Measurements from ENCODE around the gene FAM114A1. TPM values are rescaled to one million over a fixed set of nuclear protein-coding genes. Genes with fewer than 3 reads are reported as not detected.

The FAM114A1 gene
- total and polyA plus RNA-seq, 4 donors = 16.2 to 71.8 (median 36.9) TPM

DNA sequence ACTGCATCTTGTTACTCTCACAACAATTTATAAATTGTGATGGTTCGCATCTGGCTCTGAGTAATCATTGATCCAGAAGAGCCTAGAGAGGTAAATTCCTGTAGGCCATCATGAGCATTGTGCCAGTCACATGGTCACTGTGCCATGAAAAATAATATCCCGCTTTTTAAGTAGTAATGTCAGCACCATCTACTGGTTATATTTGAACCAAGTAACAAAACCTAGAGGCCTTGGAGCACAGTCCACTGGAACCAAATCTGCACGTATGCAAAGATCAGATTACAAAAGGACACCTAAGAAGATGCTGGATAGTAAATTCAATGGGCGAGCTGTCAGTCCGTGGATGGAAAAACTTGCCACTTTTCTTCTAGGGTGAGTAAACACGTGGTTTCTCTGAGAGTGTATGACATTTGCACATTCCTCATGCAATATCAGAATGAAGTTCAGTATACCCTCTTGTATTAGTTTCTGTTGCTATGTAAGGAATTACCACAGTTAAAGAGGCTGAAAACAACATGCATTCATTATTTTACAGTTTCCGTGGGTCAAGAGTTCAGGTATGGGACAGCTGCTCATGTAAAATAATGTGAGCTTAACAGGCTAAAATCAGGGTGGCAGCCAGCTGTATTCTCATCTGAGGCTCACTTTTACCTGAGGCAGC, 26.8 kb downstream of the FAM114A1 start:
- Histone ChIP-seq H3K27me3 (ENCODE audit: control insufficient read depth, insufficient read depth, low read length) (no peaks in the 10 kb centered on the region), H3K4me3 (ENCODE audit: low read depth, low read length) (no peak overlapping the region), H3K36me3 (ENCODE audit: control insufficient read depth, insufficient read depth, low read length) (no peaks in the 10 kb centered on the region), H3K4me1 (ENCODE audit: control insufficient read depth, insufficient read depth, low read length) (no peaks in the 10 kb centered on the region), H3K27ac (ENCODE audit: low read depth, low read length) (no peak overlapping the region), H3K9me3 (ENCODE audit: control insufficient read depth, insufficient read depth, low read length) (no peaks in the 10 kb centered on the region)
- no peak for DNase-seq (ENCODE audit: low read depth in 4 of 6, low spot score in 6 of 6)
- WGBS (ENCODE audit: insufficient coverage) = 91% methylated on average over 5 of the region's 7 CpGs

DNA sequence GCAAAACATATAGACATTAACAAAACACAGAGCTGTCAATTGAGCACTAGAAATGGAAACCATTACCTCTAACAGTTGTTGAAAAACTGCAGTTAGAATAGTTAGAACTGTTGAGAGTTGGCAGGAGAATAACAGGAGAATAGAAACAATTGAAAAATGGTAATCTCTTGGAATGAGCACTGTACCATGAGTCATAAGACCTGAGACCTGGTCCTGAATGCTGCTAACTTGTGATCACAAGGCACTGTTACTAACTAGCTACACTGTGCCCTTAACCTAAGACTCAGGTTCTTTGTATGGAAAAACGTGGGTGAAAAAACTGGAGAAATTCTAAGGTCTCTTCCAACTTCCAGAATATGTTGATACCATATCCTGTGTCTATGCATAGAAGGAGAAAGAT, 29.3 kb downstream of the FAM114A1 start:
- Histone ChIP-seq H3K4me1 (ENCODE audit: control insufficient read depth, insufficient read depth, low read length) (no peaks in the 10 kb centered on the region), H3K4me3 (ENCODE audit: low read depth, low read length) (no peak overlapping the region), H3K27me3 (ENCODE audit: control insufficient read depth, insufficient read depth, low read length) (no peaks in the 10 kb centered on the region), H3K36me3 (ENCODE audit: control insufficient read depth, insufficient read depth, low read length) (no peaks in the 10 kb centered on the region), H3K9me3 (ENCODE audit: control insufficient read depth, insufficient read depth, low read length) (no peaks in the 10 kb centered on the region), H3K27ac (ENCODE audit: low read depth, low read length) (no peak overlapping the region)
- DNase-seq (ENCODE audit: low read depth in 4 of 6, low spot score in 6 of 6) = no peak
- WGBS (ENCODE audit: insufficient coverage) = no CpG with 5 or more reads among the region's 1 CpG

DNA sequence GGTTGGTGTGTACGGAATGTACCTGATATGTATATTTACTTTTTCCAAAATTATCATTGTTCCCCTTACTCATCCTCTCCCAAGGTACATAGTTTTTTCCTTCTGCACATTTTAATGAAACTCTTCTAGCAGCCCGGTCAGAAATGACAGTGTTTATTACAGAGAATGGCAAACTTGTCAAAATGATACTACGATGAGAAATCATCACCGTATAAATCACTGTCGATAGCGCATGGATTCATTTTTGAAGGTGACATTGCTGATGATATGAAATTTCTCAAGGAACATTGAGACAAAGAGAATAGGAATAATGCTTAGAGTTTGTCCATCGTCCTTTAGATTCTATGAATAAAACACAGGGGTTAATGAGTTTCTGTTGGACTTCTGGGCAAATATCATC, 30.6 kb downstream of the FAM114A1 start:
- Histone ChIP-seq H3K27ac (ENCODE audit: low read depth, low read length) (no peak overlapping the region), H3K4me1 (ENCODE audit: control insufficient read depth, insufficient read depth, low read length) (no peaks in the 10 kb centered on the region), H3K4me3 (ENCODE audit: low read depth, low read length) (no peak overlapping the region), H3K9me3 (ENCODE audit: control insufficient read depth, insufficient read depth, low read length) (no peaks in the 10 kb centered on the region), H3K27me3 (ENCODE audit: control insufficient read depth, insufficient read depth, low read length) (no peaks in the 10 kb centered on the region), H3K36me3 (ENCODE audit: control insufficient read depth, insufficient read depth, low read length) (no peaks in the 10 kb centered on the region)
- 100% methylated on average over 4 of the region's 7 CpGs for WGBS (ENCODE audit: insufficient coverage)
- no peak for DNase-seq (ENCODE audit: low read depth in 4 of 6, low spot score in 6 of 6)

DNA sequence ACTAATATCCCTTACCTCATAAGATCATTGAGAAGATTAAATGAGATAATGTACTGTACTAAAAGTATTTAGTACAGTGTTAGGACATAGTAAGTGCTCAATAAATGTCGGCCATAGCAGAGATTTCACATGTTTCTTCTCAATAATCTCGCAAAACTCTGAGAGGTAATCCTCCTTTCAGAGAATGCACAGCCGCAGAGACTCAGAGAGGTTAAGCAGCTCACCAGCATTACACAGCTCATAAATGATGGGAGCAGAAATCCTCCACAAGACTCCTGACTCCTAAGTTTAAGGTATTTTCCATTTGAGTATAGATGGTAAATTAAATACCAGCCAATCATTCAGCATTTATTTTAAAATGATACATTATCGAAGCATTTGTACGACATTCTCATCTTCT, 34.6 kb downstream of the FAM114A1 start:
- Histone ChIP-seq H3K27me3 (ENCODE audit: control insufficient read depth, insufficient read depth, low read length) (no peaks in the 10 kb centered on the region), H3K9me3 (ENCODE audit: control insufficient read depth, insufficient read depth, low read length) (no peaks in the 10 kb centered on the region), H3K27ac (ENCODE audit: low read depth, low read length) (no peak overlapping the region), H3K36me3 (ENCODE audit: control insufficient read depth, insufficient read depth, low read length) (no peaks in the 10 kb centered on the region), H3K4me1 (ENCODE audit: control insufficient read depth, insufficient read depth, low read length) (no peaks in the 10 kb centered on the region), H3K4me3 (ENCODE audit: low read depth, low read length) (no peak overlapping the region)
- WGBS (ENCODE audit: insufficient coverage) = 40% methylated on average over 1 of the region's 5 CpGs
- DNase-seq (ENCODE audit: low read depth in 4 of 6, low spot score in 6 of 6) = no peak

DNA sequence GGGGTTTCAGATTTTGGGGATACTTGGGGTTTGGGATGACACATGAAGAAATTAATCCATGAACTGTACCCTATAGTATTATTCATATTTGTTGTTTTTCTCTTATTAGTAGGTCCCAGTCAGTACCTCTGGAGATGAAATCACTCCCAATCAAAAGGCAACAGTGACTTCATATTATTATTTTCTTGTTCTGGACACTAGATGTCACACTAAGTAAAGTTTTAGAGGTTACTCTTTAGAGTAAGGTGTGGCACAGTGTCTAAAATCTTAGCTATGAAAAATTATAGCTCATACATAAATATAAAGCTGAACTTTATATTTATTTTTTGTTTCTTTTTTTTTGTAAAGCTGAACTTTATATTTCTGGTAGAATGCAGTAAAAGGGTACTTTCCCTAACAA, 35.1 kb downstream of the FAM114A1 start:
- DNase-seq (ENCODE audit: low read depth in 4 of 6, low spot score in 6 of 6) = peak in 3 of 6 donors; percentile 35 to 89 (median 75)
- Histone ChIP-seq H3K4me1 (ENCODE audit: control insufficient read depth, insufficient read depth, low read length) (no peaks in the 10 kb centered on the region), H3K9me3 (ENCODE audit: control insufficient read depth, insufficient read depth, low read length) (no peaks in the 10 kb centered on the region), H3K36me3 (ENCODE audit: control insufficient read depth, insufficient read depth, low read length) (no peaks in the 10 kb centered on the region), H3K27me3 (ENCODE audit: control insufficient read depth, insufficient read depth, low read length) (no peaks in the 10 kb centered on the region), H3K4me3 (ENCODE audit: low read depth, low read length) (no peak overlapping the region), H3K27ac (ENCODE audit: low read depth, low read length) (no peak overlapping the region)

DNA sequence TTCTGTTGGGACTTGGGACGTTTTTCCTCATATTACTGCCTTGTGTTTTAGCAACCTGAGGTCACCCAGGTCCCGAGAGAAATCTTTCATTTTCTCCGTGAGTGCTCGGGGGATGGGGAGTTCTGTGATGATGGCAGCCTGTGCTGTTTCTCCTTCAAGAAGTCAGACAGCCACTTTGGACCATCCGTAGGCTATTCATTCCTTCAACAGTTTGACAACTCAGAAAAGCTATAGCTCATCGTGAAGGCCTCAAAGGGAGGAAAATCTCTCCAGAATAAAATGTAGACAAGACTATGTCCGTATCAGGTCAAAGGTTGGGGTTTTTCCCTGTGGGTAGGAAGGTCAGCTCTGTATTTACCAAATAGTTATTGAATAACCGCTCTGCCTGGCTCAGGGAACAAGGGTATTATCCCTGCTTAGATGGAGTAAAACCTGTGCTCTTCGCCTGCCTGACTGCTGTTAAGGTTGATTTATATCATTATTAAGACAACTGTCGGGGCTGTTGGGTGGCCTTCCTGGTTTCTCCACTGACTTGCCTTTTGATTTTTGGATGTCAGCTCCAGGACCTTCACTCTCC, 36.6 kb downstream of the FAM114A1 start:
- Histone ChIP-seq H3K9me3 (ENCODE audit: control insufficient read depth, insufficient read depth, low read length) (no peaks in the 10 kb centered on the region), H3K36me3 (ENCODE audit: control insufficient read depth, insufficient read depth, low read length) (no peaks in the 10 kb centered on the region), H3K27ac (ENCODE audit: low read depth, low read length) (no peak overlapping the region), H3K4me3 (ENCODE audit: low read depth, low read length) (no peak overlapping the region), H3K4me1 (ENCODE audit: control insufficient read depth, insufficient read depth, low read length) (no peaks in the 10 kb centered on the region), H3K27me3 (ENCODE audit: control insufficient read depth, insufficient read depth, low read length) (no peaks in the 10 kb centered on the region)
- DNase-seq (ENCODE audit: low read depth in 4 of 6, low spot score in 6 of 6) = no peak
- WGBS (ENCODE audit: insufficient coverage) = 81% methylated on average over 4 of the region's 10 CpGs

DNA sequence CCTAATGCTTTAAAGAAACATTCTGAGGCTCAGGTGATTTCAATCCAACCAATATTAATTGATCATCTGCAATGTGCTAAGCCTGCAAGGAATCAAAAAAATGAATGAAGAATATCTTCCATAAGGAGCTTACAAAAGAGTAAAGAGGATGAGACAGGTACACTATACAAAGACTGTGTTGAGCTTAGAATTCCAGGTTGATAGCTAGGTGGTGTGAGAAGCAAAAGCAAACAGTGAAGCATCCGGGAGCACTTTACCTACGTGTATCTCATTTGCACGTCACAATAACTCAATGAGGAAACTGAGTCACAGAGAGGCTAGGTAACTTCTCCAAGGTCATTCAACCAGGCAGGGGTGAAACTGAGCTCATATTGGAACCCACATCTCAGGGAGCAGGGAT, 37.1 kb downstream of the FAM114A1 start:
- no peak overlapping the region for H3K4me3 ChIP-seq (ENCODE audit: low read depth, low read length)
- H3K36me3 ChIP-seq (ENCODE audit: control insufficient read depth, insufficient read depth, low read length) = no peaks in the 10 kb centered on the region
- no peak overlapping the region for H3K27ac ChIP-seq (ENCODE audit: low read depth, low read length)
- WGBS (ENCODE audit: insufficient coverage) = 91% methylated on average over 3 of the region's 3 CpGs
- no peaks in the 10 kb centered on the region for H3K9me3 ChIP-seq (ENCODE audit: control insufficient read depth, insufficient read depth, low read length)
- no peaks in the 10 kb centered on the region for H3K27me3 ChIP-seq (ENCODE audit: control insufficient read depth, insufficient read depth, low read length)
- no peaks in the 10 kb centered on the region for H3K4me1 ChIP-seq (ENCODE audit: control insufficient read depth, insufficient read depth, low read length)
- DNase-seq (ENCODE audit: low read depth in 4 of 6, low spot score in 6 of 6) = peak in 1 of 6 donors; percentile 65

DNA sequence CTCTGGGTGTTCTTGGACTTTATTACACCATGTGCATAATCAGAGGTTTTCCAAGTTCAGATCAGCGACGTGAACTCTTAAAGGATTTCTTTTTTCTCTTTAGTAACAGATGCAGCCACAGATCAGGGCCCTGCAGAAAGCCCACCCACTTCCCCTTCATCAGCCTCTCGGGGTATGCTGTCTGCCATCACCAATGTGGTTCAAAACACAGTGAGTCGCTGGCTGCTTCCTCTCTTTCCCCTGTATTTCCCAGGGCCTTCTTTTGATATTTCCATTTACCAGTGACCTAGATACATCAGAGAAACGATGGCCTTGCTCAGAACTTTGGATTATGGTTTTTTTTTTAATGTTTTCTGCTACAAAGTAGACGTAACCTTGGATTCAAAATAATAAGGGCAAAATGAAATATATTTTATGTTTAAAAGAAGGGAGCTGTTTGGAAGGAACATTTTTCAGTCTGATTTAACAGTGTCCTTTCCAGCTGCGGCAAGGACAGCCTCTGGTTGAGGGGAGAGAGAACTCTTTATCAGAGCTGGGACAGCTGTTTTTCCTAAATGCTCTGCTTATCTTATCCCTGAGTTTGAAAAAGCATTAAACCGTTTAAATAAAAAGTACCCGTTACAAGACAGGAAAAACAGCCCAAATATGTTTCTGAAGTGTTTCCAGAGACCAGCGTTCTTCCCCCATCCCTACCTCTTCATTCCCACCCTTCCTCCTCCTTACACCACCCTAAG, 38.2 kb downstream of the FAM114A1 start:
- WGBS (ENCODE audit: insufficient coverage) = 67% methylated on average over 5 of the region's 10 CpGs
- H3K4me3 ChIP-seq (ENCODE audit: low read depth, low read length) = no peak overlapping the region
- no peaks in the 10 kb centered on the region for H3K36me3 ChIP-seq (ENCODE audit: control insufficient read depth, insufficient read depth, low read length)
- no peak overlapping the region for H3K27ac ChIP-seq (ENCODE audit: low read depth, low read length)
- H3K27me3 ChIP-seq (ENCODE audit: control insufficient read depth, insufficient read depth, low read length) = no peaks in the 10 kb centered on the region
- peak in 1 of 6 donors; percentile 19 for DNase-seq (ENCODE audit: low read depth in 4 of 6, low spot score in 6 of 6)
- H3K9me3 ChIP-seq (ENCODE audit: control insufficient read depth, insufficient read depth, low read length) = no peaks in the 10 kb centered on the region
- H3K4me1 ChIP-seq (ENCODE audit: control insufficient read depth, insufficient read depth, low read length) = no peaks in the 10 kb centered on the region

DNA sequence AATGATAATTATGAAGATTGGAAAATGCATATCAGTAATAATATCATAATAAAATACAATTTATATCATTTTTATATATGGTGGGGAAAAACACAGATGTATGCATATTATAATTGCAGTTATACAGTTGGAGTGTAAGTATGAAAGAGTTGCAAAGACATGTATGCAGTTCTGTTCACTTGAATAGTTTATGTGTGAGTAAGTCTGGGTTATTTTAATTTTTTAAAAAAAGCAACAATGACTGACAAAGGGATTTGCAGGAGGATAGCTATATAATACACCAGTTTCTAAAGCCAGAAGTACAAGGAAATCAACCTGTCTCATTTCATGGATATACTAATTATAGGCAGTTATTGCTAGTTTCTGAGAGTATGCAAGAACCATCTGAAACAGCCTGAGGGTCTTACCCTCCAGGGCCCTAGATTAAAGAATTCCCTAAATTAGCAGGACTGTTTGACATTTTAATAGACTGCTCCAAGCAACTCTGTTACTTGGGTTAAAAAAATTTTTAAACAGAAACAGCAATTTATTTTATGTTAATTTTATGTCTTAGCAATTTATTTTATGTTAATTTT, 40.2 kb downstream of the FAM114A1 start:
- DNase-seq (ENCODE audit: low read depth in 4 of 6, low spot score in 6 of 6) = no peak
- H3K36me3 ChIP-seq (ENCODE audit: control insufficient read depth, insufficient read depth, low read length) = no peaks in the 10 kb centered on the region
- H3K27me3 ChIP-seq (ENCODE audit: control insufficient read depth, insufficient read depth, low read length) = no peaks in the 10 kb centered on the region

More for the DNA sequence above, 40.2 kb downstream of the FAM114A1 start:
- no peak overlapping the region for H3K27ac ChIP-seq (ENCODE audit: low read depth, low read length)
- no peaks in the 10 kb centered on the region for H3K9me3 ChIP-seq (ENCODE audit: control insufficient read depth, insufficient read depth, low read length)
- H3K4me3 ChIP-seq (ENCODE audit: low read depth, low read length) = no peak overlapping the region
- no peaks in the 10 kb centered on the region for H3K4me1 ChIP-seq (ENCODE audit: control insufficient read depth, insufficient read depth, low read length)

Measured in spinal cord (tissue), 10 donors.